Measurements from ENCODE around the gene TENM3.

TENM3 gene

GRCh38 chr4:182829196-182829595, 586.0 kb downstream of the TENM3 start:
- DNase-seq, result no peak

- DNase-seq, result no peak
These were observed 588.2 kb downstream of the TENM3 start for GRCh38 chr4:182831376-182831775.

GRCh38 chr4:182832352-182833120, 589.3 kb downstream of the TENM3 start:
- no peak for DNase-seq

GRCh38 chr4:182835006-182835740, 592.0 kb downstream of the TENM3 start:
- no peak for DNase-seq

GRCh38 chr4:182837831-182838230, 594.6 kb downstream of the TENM3 start:
- DNase-seq, result no peak

- DNase-seq, result no peak
These were observed 595.3 kb downstream of the TENM3 start for GRCh38 chr4:182838535-182838934.

GRCh38 chr4:182839256-182839655, 596.1 kb downstream of the TENM3 start:
- no peak for DNase-seq

- DNase-seq, result no peak
These were observed 596.9 kb downstream of the TENM3 start for GRCh38 chr4:182840108-182840507.

GRCh38 chr4:182842104-182842600, 599.0 kb downstream of the TENM3 start:
- DNase-seq, result no peak

- no peak for DNase-seq
These were observed 599.7 kb downstream of the TENM3 start for GRCh38 chr4:182842759-182843390.

GRCh38 chr4:182843808-182844325, 600.7 kb downstream of the TENM3 start:
- DNase-seq, result no peak

- DNase-seq, result no peak
These were observed 602.4 kb downstream of the TENM3 start for GRCh38 chr4:182845618-182846017.

- no peak for DNase-seq
These were observed 602.8 kb downstream of the TENM3 start for GRCh38 chr4:182846036-182846435.

GRCh38 chr4:182847576-182848450, 604.6 kb downstream of the TENM3 start:
- DNase-seq, result no peak

- DNase-seq, result no peak
These were observed 605.5 kb downstream of the TENM3 start for GRCh38 chr4:182848685-182849084.

Measured in GF-D8 (cell line).